Measurements from ENCODE around the gene ROBO1.

DNA sequence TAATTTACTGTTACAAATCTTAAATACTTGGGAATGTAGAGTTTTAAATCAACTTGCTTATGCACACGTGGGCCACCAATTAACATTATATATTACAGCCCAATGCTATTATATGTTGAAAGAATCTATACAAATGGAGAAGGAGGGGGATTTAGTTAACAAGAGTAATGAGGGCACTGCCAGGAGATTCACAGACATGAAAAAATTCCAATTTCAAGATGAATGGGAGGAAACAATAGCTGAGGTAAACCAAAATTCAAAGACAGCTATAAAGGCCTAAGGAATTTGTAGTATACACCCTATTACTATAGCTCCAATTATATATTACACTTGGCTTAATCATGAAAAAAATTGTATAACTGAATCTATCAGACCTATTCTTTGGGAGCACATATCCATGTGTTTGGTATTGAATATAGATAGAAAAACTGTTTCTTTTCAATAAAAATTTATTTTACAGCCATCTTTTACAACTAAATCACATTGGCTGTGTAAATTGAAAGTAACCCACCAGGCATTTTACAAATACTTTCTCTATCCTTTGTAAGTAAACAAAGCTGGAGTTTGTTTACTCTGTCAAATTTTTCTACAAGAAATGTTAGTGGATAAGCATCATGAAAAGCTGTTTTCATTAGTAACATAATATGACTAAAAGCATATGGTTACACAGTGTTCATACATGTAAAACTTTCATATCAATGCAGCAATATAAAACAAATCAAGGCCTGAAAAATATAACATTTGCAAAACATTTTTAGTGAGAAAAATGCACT lies 1045.8 kb downstream of the ROBO1 start:
- TF ChIP-seq, protein P1, sequence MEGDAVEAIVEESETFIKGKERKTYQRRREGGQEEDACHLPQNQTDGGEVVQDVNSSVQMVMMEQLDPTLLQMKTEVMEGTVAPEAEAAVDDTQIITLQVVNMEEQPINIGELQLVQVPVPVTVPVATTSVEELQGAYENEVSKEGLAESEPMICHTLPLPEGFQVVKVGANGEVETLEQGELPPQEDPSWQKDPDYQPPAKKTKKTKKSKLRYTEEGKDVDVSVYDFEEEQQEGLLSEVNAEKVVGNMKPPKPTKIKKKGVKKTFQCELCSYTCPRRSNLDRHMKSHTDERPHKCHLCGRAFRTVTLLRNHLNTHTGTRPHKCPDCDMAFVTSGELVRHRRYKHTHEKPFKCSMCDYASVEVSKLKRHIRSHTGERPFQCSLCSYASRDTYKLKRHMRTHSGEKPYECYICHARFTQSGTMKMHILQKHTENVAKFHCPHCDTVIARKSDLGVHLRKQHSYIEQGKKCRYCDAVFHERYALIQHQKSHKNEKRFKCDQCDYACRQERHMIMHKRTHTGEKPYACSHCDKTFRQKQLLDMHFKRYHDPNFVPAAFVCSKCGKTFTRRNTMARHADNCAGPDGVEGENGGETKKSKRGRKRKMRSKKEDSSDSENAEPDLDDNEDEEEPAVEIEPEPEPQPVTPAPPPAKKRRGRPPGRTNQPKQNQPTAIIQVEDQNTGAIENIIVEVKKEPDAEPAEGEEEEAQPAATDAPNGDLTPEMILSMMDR (IDR thresholded peaks at IDR 0.05) = no peak
- no peak for TF ChIP-seq POLR2A (IDR thresholded peaks at IDR 0.05)
